GM12892 (cell line): ENCODE results near the gene KLHL6.
"Not testable (repeated sequence)": the region's sequence is repeated elsewhere in the genome, so short reads cannot be mapped to it uniquely, and the experiment has no call there.

Source experiments
- DNase-seq: peaks from one replicate; pipeline ENCODE4 v3.0.0; 2011; ENCODE audit not compliant: insufficient read length
- FAIRE-seq: peaks from 2 replicates; lab custom pipeline; 2011; peaks lifted over from hg19 to GRCh38; lab: Jason Lieb, UNC
- POLR2A ChIP-seq: IDR thresholded peaks from 2 replicates; pipeline ENCODE4 v1.6.1; 2011; ENCODE audit warnings: low read depth, low read length, control low read depth
- POLR2AphosphoS5 ChIP-seq: IDR thresholded peaks from 2 replicates; pipeline ENCODE4 v1.6.1; 2011; ENCODE audit warnings: low read depth, low read length, control low read depth
- TAF1 ChIP-seq: IDR thresholded peaks from 2 replicates; pipeline ENCODE4 v1.6.1; 2011; ENCODE audit warnings: low read depth, mild to moderate bottlenecking, control low read depth, low read length, borderline replicate concordance

Gene KLHL6

GRCh38 chr3:183583331-183584245 lies 28.1 kb upstream of the KLHL6 start:
- no peak for FAIRE-seq
- TF ChIP-seq TAF1 (no peak), POLR2A (no peak), POLR2AphosphoS5 (no peak)
- no peak for DNase-seq

GRCh38 chr3:183582161-183582560 lies 26.7 kb upstream of the KLHL6 start:
- FAIRE-seq: no peak
- DNase-seq: no peak
- TF ChIP-seq POLR2AphosphoS5 (no peak), TAF1 (no peak), POLR2A (no peak)

GRCh38 chr3:183581496-183582155 lies 26.1 kb upstream of the KLHL6 start:
- DNase-seq (no peak), FAIRE-seq (no peak)
- no peak for TF ChIP-seq POLR2AphosphoS5
- no peak for TF ChIP-seq TAF1
- no peak for TF ChIP-seq POLR2A

GRCh38 chr3:183579967-183580900 lies 24.7 kb upstream of the KLHL6 start:
- FAIRE-seq (no peak), DNase-seq (no peak)
- TF ChIP-seq POLR2A (no peak), TAF1 (no peak)

GRCh38 chr3:183578179-183578578 lies 22.7 kb upstream of the KLHL6 start:
- FAIRE-seq (no peak), DNase-seq (no peak)
- TF ChIP-seq TAF1: no peak
- TF ChIP-seq POLR2A: no peak

GRCh38 chr3:183577346-183577745 lies 21.8 kb upstream of the KLHL6 start:
- FAIRE-seq (no peak), DNase-seq (no peak)
- no peak for TF ChIP-seq TAF1
- no peak for TF ChIP-seq POLR2AphosphoS5
- no peak for TF ChIP-seq POLR2A

- TF ChIP-seq POLR2A (no peak), POLR2AphosphoS5 (no peak), TAF1 (no peak)
- DNase-seq (no peak), FAIRE-seq (no peak)
Observed at GRCh38 chr3:183576487-183577107, 21.1 kb upstream of the KLHL6 start.

- no peak for FAIRE-seq
- DNase-seq: no peak
- no peak for TF ChIP-seq POLR2A
- TF ChIP-seq TAF1: no peak
- TF ChIP-seq POLR2AphosphoS5: no peak
Observed at GRCh38 chr3:183572935-183573334, 17.4 kb upstream of the KLHL6 start.

- FAIRE-seq, DNase-seq: not testable (repeated sequence)
Observed at GRCh38 chr3:183570191-183570590, 14.7 kb upstream of the KLHL6 start.

- FAIRE-seq: no peak
- no peak for DNase-seq
- no peak for TF ChIP-seq POLR2A
- no peak for TF ChIP-seq POLR2AphosphoS5
- no peak for TF ChIP-seq TAF1
Observed at GRCh38 chr3:183566880-183567279, 11.4 kb upstream of the KLHL6 start.

GRCh38 chr3:183564046-183564445 lies 8.5 kb upstream of the KLHL6 start:
- TF ChIP-seq POLR2A (no peak), TAF1 (no peak), POLR2AphosphoS5 (no peak)
- DNase-seq (no peak), FAIRE-seq (no peak)

- no peak for FAIRE-seq
- TF ChIP-seq POLR2AphosphoS5 (no peak), POLR2A (no peak), TAF1 (no peak)
- no peak for DNase-seq
Observed at GRCh38 chr3:183563536-183563874, 8.0 kb upstream of the KLHL6 start.
